K562 (cell line): Measurements from ENCODE around the gene TGOLN2. TPM values are rescaled to one million over a fixed set of nuclear protein-coding genes. Genes with fewer than 3 reads are reported as not detected.

Source experiments
- CBFB ChIP-seq: sonication (generic); formaldehyde crosslinking; IDR thresholded peaks from 2 replicates; pipeline ENCODE4 v1.4.0; 2020; ENCODE audit warnings: mild to moderate bottlenecking, missing genetic modification reagents
- CXXC5 ChIP-seq: fragments of 250-450 bp; sonication (Bioruptor Pico); IDR thresholded peaks from 2 replicates; pipeline ENCODE4 v1.8.0; 2022; ENCODE audit warnings: inconsistent platforms, mild to moderate bottlenecking, moderate library complexity
- E2F1 ChIP-seq: sonication (generic); formaldehyde crosslinking; IDR thresholded peaks from 2 replicates; pipeline ENCODE4 v1.8.1; 2023; ENCODE audit warnings: mild to moderate bottlenecking, missing genetic modification reagents, moderate library complexity
- FOXA3 ChIP-seq, 2 experiments: fragments of 450-650 bp in 1 of 2; sonication (generic) in 1 of 2; formaldehyde crosslinking; IDR thresholded peaks in 1 of 2; conservative IDR thresholded peaks in 1 of 2; 2 replicates each; pipeline versions ENCODE4 v1.4.0 to v1.8.0; 2020 to 2022; ENCODE audit warnings: mild to moderate bottlenecking in 2 of 2, missing genetic modification reagents in 1 of 2
- PHF21A ChIP-seq: fragments of 450-650 bp; IDR thresholded peaks from 2 replicates; pipeline ENCODE4 v1.6.1; 2017; ENCODE audit warnings: low read depth, borderline replicate concordance
- POLR2A ChIP-seq: fragments of 450-650 bp; conservative IDR thresholded peaks from 2 replicates; pipeline ENCODE4 v1.6.1; 2016
- RAD21 ChIP-seq, 2 experiments: fragments of 250-450 bp in 1 of 2; fragments of 450-650 bp in 1 of 2; sonication (Bioruptor Pico) in 1 of 2; formaldehyde crosslinking in 1 of 2; IDR thresholded peaks in 1 of 2; conservative IDR thresholded peaks in 1 of 2; 2 replicates each; pipeline versions ENCODE4 v1.4.0 to v1.8.0; 2020 to 2022; ENCODE audit warnings: mild to moderate bottlenecking in 2 of 2, moderate library complexity in 1 of 2
- RNF2 ChIP-seq: sonication (generic); IDR thresholded peaks from 2 replicates; pipeline ENCODE4 v1.6.1; 2016
- SREBF1 ChIP-seq: fragments of 150-350 bp; IDR thresholded peaks from 2 replicates; pipeline ENCODE4 v1.6.1; 2014; ENCODE audit warnings: antibody characterized with exemption, low read depth, low read length, borderline replicate concordance
- ZNF609 ChIP-seq: sonication (generic); formaldehyde crosslinking; IDR thresholded peaks from 2 replicates; pipeline ENCODE4 v1.8.1; 2023; ENCODE audit warnings: missing genetic modification reagents, mild to moderate bottlenecking, borderline replicate concordance
- polyA plus RNA-seq, 8 experiments: library from polyadenylated mRNA; depleted of rRNA in 4 of 8; stranded (reverse) in 5 of 8; unstranded in 3 of 8; fragments of >200 nt; fragmentation: Nextera tagmentation in 2 of 8; fragmentation: Illumina TruSeq in 1 of 8; extraction: Ambion mirVana in 2 of 8; extraction: Trizol in 1 of 8; gene quantifications; 2 replicates each; pipeline versions ENCODE4 v1.2.1 to v1.2.3, GENCODE V29; 2011 to 2014; ENCODE audit warnings: inconsistent platforms in 1 of 8, missing spikeins in 1 of 8
- total RNA-seq, 7 experiments: library from RNA; depleted of rRNA in 6 of 7; stranded (reverse); fragments of >200 nt in 6 of 7; fragmentation: Illumina TruSeq in 2 of 7; extraction: Trizol in 2 of 7; gene quantifications; 2 replicates each; pipeline versions ENCODE4 v1.2.1 to v1.2.3, GENCODE V29; 2011 to 2021; ENCODE audit warnings: low replicate concordance in 1 of 7
- TF ChIP-seq, protein P1 (sequence below): fragments of 200-800 bp; sonication (Bioruptor generic); IDR thresholded peaks from 2 replicates; pipeline ENCODE4 v1.6.1; 2017; ENCODE audit warnings: missing genetic modification characterization, missing compliant biosample characterization
- TF ChIP-seq, protein P2 (sequence below): sonication (generic); formaldehyde crosslinking; IDR thresholded peaks from 2 replicates; pipeline ENCODE4 v1.8.0; 2022; ENCODE audit warnings: mild to moderate bottlenecking, missing genetic modification reagents

The TGOLN2 gene
- total and polyA plus RNA-seq, 9 of the 15 experiments (the other 6 are each of a cell fraction or from before 2014, with no cell fraction given): 13.0 to 66.5 (median 35.9) TPM

- TF ChIP-seq PHF21A: peak; percentile 73; the same call in 1 of the 2 replicates
- TF ChIP-seq, protein P1, sequence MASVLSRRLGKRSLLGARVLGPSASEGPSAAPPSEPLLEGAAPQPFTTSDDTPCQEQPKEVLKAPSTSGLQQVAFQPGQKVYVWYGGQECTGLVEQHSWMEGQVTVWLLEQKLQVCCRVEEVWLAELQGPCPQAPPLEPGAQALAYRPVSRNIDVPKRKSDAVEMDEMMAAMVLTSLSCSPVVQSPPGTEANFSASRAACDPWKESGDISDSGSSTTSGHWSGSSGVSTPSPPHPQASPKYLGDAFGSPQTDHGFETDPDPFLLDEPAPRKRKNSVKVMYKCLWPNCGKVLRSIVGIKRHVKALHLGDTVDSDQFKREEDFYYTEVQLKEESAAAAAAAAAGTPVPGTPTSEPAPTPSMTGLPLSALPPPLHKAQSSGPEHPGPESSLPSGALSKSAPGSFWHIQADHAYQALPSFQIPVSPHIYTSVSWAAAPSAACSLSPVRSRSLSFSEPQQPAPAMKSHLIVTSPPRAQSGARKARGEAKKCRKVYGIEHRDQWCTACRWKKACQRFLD: peak; percentile 58; the same call in 1 of the 2 replicates
- no peak for TF ChIP-seq ZNF609 (CRISPR knock-in tag)
- no peak for TF ChIP-seq FOXA3 (CRISPR knock-in tag; conservative IDR thresholded peaks at IDR 0.05 in 1 of 2, IDR thresholded peaks at IDR 0.05 in 1 of 2)
- TF ChIP-seq, protein P2, sequence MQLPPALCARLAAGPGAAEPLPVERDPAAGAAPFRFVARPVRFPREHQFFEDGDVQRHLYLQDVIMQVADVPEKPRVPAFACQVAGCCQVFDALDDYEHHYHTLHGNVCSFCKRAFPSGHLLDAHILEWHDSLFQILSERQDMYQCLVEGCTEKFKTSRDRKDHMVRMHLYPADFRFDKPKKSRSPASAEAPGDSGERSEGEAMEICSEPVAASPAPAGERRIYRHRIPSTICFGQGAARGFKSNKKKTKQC (CRISPR knock-in tag): peak; percentile 34; the same call in 1 of the 2 replicates
- TF ChIP-seq CBFB (CRISPR knock-in tag): no peak
- TF ChIP-seq POLR2A: peak; percentile 93
- TF ChIP-seq RAD21 (CRISPR knock-in tag; conservative IDR thresholded peaks at IDR 0.05 in 1 of 2, IDR thresholded peaks at IDR 0.05 in 1 of 2): no peak; a peak in 1 of 4 replicates
- peak; percentile 92; the same call in 1 of the 2 replicates for TF ChIP-seq SREBF1
- peak; percentile 48; the same call in 1 of the 2 replicates for TF ChIP-seq E2F1 (CRISPR knock-in tag)
- peak; percentile 76; the same call in 1 of the 2 replicates for TF ChIP-seq RNF2
- peak; percentile 46; the same call in 1 of the 2 replicates for TF ChIP-seq CXXC5 (CRISPR knock-in tag)
These were observed 26.7 kb upstream of the TGOLN2 start, which contains the start of the genes ELMOD3 and RETSAT (continued) for GRCh38 chr2:85354286-85355072.
